ENCODE data around the gene ISL2. TPM values are rescaled to one million over a fixed set of nuclear protein-coding genes. Genes with fewer than 3 reads are reported as not detected.

The ISL2 gene
- total and polyA plus RNA-seq, 2 of the 13 experiments (the other 11 are each of a cell fraction or from before 2014, with no cell fraction given), result 4.3 to 5.1 TPM

GRCh38 chr15:76378691-76379090, 42.1 kb downstream of the ISL2 start:
- intact Hi-C loops (cut with micrococcal nuclease; ENCODE audit: unreplicated experiment) (no loop called here), in situ Hi-C loops (cut with HindIII; ENCODE audit: extremely low pct_ligation_motif_present, low pct_unique_long_range_greater_than_20kb) (no loop called here)
- H3K27me3 ChIP-seq (ENCODE audit: control insufficient read depth in 1 of 2, insufficient read depth in 2 of 2, low read length in 2 of 2), result no peaks in the 10 kb centered on the region
- no peak overlapping the region for H2AFZ ChIP-seq (ENCODE audit: low read length)
- ChIA-PET CTCF (ENCODE audit: low intra/inter-chr PET ratio, low total read pairs) (no interaction called here), POLR2A (no interaction called here)
- no peak overlapping the region for H3K4me3 ChIP-seq (replicated peaks in 1 of 3; ENCODE audit: insufficient read depth in 1 of 3, low read depth in 2 of 3, low read length in 3 of 3)
- H3K9ac ChIP-seq (ENCODE audit: insufficient read depth, low read depth, low read length), result no peak overlapping the region
- H3K9me3 ChIP-seq (ENCODE audit: low read length), result no peaks in the 10 kb centered on the region
- DNase-seq (ENCODE audit: low spot score) (no peak), ATAC-seq (no peak), FAIRE-seq (no peak)
- H3K79me2 ChIP-seq (ENCODE audit: insufficient read depth, low read length), result no peaks in the 10 kb centered on the region
- no TSS peak for BruUV-seq (replicated peaks)
- H3K4me1 ChIP-seq (ENCODE audit: insufficient read depth, low read length), result peaks cover 17% of the 10 kb centered on the region
- no peaks in the 10 kb centered on the region for H3K36me3 ChIP-seq (replicated peaks in 1 of 2; ENCODE audit: control insufficient read depth in 1 of 2, insufficient read depth in 2 of 2, low read length in 2 of 2)
- H4K20me1 ChIP-seq (ENCODE audit: insufficient read depth, low read length), result no peaks in the 10 kb centered on the region
- no peak overlapping the region for H3K4me2 ChIP-seq (ENCODE audit: low read depth, low read length)
- WGBS (ENCODE audit: low lambda C conversion rate), result 91% methylated on average over 1 of the region's 1 CpG
- no peak overlapping the region for H3K27ac ChIP-seq (ENCODE audit: extremely low read length, insufficient read depth, low read length)
- TF ChIP-seq, protein P1, sequence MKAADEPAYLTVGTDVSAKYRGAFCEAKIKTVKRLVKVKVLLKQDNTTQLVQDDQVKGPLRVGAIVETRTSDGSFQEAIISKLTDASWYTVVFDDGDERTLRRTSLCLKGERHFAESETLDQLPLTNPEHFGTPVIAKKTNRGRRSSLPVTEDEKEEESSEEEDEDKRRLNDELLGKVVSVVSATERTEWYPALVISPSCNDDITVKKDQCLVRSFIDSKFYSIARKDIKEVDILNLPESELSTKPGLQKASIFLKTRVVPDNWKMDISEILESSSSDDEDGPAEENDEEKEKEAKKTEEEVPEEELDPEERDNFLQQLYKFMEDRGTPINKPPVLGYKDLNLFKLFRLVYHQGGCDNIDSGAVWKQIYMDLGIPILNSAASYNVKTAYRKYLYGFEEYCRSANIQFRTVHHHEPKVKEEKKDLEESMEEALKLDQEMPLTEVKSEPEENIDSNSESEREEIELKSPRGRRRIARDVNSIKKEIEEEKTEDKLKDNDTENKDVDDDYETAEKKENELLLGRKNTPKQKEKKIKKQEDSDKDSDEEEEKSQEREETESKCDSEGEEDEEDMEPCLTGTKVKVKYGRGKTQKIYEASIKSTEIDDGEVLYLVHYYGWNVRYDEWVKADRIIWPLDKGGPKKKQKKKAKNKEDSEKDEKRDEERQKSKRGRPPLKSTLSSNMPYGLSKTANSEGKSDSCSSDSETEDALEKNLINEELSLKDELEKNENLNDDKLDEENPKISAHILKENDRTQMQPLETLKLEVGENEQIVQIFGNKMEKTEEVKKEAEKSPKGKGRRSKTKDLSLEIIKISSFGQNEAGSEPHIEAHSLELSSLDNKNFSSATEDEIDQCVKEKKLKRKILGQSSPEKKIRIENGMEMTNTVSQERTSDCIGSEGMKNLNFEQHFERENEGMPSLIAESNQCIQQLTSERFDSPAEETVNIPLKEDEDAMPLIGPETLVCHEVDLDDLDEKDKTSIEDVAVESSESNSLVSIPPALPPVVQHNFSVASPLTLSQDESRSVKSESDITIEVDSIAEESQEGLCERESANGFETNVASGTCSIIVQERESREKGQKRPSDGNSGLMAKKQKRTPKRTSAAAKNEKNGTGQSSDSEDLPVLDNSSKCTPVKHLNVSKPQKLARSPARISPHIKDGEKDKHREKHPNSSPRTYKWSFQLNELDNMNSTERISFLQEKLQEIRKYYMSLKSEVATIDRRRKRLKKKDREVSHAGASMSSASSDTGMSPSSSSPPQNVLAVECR (CRISPR knock-in tag; IDR thresholded peaks at IDR 0.05; ENCODE audit: borderline replicate concordance), result no peak
- no peak for TF ChIP-seq ZBTB4 (CRISPR knock-in tag; IDR thresholded peaks at IDR 0.05; ENCODE audit: borderline replicate concordance)
- TF ChIP-seq ZNF724P (CRISPR knock-in tag; IDR thresholded peaks at IDR 0.05; ENCODE audit: borderline replicate concordance), result no peak
- TF ChIP-seq SMC3 (IDR thresholded peaks at IDR 0.05; ENCODE audit: low read length), result no peak
- TF ChIP-seq, protein P2, sequence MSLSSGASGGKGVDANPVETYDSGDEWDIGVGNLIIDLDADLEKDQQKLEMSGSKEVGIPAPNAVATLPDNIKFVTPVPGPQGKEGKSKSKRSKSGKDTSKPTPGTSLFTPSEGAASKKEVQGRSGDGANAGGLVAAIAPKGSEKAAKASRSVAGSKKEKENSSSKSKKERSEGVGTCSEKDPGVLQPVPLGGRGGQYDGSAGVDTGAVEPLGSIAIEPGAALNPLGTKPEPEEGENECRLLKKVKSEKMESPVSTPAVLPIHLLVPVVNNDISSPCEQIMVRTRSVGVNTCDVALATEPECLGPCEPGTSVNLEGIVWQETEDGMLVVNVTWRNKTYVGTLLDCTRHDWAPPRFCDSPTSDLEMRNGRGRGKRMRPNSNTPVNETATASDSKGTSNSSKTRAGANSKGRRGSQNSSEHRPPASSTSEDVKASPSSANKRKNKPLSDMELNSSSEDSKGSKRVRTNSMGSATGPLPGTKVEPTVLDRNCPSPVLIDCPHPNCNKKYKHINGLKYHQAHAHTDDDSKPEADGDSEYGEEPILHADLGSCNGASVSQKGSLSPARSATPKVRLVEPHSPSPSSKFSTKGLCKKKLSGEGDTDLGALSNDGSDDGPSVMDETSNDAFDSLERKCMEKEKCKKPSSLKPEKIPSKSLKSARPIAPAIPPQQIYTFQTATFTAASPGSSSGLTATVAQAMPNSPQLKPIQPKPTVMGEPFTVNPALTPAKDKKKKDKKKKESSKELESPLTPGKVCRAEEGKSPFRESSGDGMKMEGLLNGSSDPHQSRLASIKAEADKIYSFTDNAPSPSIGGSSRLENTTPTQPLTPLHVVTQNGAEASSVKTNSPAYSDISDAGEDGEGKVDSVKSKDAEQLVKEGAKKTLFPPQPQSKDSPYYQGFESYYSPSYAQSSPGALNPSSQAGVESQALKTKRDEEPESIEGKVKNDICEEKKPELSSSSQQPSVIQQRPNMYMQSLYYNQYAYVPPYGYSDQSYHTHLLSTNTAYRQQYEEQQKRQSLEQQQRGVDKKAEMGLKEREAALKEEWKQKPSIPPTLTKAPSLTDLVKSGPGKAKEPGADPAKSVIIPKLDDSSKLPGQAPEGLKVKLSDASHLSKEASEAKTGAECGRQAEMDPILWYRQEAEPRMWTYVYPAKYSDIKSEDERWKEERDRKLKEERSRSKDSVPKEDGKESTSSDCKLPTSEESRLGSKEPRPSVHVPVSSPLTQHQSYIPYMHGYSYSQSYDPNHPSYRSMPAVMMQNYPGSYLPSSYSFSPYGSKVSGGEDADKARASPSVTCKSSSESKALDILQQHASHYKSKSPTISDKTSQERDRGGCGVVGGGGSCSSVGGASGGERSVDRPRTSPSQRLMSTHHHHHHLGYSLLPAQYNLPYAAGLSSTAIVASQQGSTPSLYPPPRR (CRISPR knock-in tag; IDR thresholded peaks at IDR 0.05; ENCODE audit: borderline replicate concordance), result no peak
- TF ChIP-seq, protein P3, sequence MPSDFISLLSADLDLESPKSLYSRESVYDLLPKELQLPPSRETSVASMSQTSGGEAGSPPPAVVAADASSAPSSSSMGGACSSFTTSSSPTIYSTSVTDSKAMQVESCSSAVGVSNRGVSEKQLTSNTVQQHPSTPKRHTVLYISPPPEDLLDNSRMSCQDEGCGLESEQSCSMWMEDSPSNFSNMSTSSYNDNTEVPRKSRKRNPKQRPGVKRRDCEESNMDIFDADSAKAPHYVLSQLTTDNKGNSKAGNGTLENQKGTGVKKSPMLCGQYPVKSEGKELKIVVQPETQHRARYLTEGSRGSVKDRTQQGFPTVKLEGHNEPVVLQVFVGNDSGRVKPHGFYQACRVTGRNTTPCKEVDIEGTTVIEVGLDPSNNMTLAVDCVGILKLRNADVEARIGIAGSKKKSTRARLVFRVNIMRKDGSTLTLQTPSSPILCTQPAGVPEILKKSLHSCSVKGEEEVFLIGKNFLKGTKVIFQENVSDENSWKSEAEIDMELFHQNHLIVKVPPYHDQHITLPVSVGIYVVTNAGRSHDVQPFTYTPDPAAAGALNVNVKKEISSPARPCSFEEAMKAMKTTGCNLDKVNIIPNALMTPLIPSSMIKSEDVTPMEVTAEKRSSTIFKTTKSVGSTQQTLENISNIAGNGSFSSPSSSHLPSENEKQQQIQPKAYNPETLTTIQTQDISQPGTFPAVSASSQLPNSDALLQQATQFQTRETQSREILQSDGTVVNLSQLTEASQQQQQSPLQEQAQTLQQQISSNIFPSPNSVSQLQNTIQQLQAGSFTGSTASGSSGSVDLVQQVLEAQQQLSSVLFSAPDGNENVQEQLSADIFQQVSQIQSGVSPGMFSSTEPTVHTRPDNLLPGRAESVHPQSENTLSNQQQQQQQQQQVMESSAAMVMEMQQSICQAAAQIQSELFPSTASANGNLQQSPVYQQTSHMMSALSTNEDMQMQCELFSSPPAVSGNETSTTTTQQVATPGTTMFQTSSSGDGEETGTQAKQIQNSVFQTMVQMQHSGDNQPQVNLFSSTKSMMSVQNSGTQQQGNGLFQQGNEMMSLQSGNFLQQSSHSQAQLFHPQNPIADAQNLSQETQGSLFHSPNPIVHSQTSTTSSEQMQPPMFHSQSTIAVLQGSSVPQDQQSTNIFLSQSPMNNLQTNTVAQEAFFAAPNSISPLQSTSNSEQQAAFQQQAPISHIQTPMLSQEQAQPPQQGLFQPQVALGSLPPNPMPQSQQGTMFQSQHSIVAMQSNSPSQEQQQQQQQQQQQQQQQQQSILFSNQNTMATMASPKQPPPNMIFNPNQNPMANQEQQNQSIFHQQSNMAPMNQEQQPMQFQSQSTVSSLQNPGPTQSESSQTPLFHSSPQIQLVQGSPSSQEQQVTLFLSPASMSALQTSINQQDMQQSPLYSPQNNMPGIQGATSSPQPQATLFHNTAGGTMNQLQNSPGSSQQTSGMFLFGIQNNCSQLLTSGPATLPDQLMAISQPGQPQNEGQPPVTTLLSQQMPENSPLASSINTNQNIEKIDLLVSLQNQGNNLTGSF (CRISPR knock-in tag; IDR thresholded peaks at IDR 0.05), result no peak
